Measurements from ENCODE around the gene FHIT. TPM values are rescaled to one million over a fixed set of nuclear protein-coding genes. Genes with fewer than 3 reads are reported as not detected.
"Not testable (repeated sequence)": the region's sequence is repeated elsewhere in the genome, so short reads cannot be mapped to it uniquely, and the experiment has no call there.

Gene FHIT
- total and polyA plus RNA-seq, 7 donors: 2.4 to 10.2 (median 6.1) TPM

GRCh38 chr3:59938828-59939227, 1312.4 kb downstream of the FHIT start:
- intact Hi-C loops (cut with DNase I): no loop called here

DNA sequence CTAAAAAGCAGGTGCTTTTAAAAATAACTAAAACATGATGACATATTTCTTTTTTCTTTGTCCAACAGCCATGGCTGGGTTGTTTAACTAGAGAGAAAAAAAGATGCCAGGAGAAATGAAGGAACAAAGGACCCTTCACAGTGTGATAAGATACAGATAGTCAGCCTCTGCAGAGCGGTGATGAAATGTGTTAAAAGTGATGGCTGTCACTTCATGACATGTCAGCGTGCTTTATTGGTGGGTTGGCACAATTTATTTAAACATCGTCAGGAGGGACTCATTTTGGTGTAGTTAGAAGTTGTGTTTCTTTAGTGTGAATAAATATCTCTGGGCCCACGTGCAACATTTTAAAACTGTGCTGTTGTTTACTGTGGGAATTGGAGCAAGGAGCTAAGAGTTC, 1314.1 kb downstream of the FHIT start:
- no peaks in the 10 kb centered on the region for H3K9me3 ChIP-seq
- no peaks in the 10 kb centered on the region for H3K36me3 ChIP-seq
- H3K27ac ChIP-seq: no peak overlapping the region
- DNase-seq: no peak
- intact Hi-C loops (cut with DNase I): no loop called here
- WGBS, 2 donors: 86 to 90% methylated on average over 4 of the region's 4 CpGs
- TF ChIP-seq, protein P1, sequence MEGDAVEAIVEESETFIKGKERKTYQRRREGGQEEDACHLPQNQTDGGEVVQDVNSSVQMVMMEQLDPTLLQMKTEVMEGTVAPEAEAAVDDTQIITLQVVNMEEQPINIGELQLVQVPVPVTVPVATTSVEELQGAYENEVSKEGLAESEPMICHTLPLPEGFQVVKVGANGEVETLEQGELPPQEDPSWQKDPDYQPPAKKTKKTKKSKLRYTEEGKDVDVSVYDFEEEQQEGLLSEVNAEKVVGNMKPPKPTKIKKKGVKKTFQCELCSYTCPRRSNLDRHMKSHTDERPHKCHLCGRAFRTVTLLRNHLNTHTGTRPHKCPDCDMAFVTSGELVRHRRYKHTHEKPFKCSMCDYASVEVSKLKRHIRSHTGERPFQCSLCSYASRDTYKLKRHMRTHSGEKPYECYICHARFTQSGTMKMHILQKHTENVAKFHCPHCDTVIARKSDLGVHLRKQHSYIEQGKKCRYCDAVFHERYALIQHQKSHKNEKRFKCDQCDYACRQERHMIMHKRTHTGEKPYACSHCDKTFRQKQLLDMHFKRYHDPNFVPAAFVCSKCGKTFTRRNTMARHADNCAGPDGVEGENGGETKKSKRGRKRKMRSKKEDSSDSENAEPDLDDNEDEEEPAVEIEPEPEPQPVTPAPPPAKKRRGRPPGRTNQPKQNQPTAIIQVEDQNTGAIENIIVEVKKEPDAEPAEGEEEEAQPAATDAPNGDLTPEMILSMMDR (IDR thresholded peaks at IDR 0.05): no peak
- TF ChIP-seq EP300 (IDR thresholded peaks at IDR 0.05): no peak
- TF ChIP-seq POLR2AphosphoS5 (IDR thresholded peaks at IDR 0.05): no peak
- no peak for TF ChIP-seq POLR2A (IDR thresholded peaks at IDR 0.05)
- H3K4me3 ChIP-seq: no peak overlapping the region
- H3K4me1 ChIP-seq: no peaks in the 10 kb centered on the region
- no peaks in the 10 kb centered on the region for H3K27me3 ChIP-seq

More at GRCh38 chr3:59938828-59939227, 1312.4 kb downstream of the FHIT start:
- Histone ChIP-seq H3K9me3 (no peaks in the 10 kb centered on the region), H3K27ac (no peak overlapping the region), H3K27me3 (no peaks in the 10 kb centered on the region), H3K4me1 (no peaks in the 10 kb centered on the region), H3K4me3 (no peak overlapping the region), H3K36me3 (no peaks in the 10 kb centered on the region)
- 71 to 76% methylated on average over 3 of the region's 3 CpGs for WGBS, 2 donors
- no peak for DNase-seq
- no peak for TF ChIP-seq POLR2AphosphoS5 (IDR thresholded peaks at IDR 0.05)
- TF ChIP-seq EP300 (IDR thresholded peaks at IDR 0.05): no peak
- no peak for TF ChIP-seq POLR2A (IDR thresholded peaks at IDR 0.05)
- TF ChIP-seq, protein P1 (IDR thresholded peaks at IDR 0.05): no peak

GRCh38 chr3:59936472-59936871, 1314.8 kb downstream of the FHIT start:
- Histone ChIP-seq H3K27me3 (no peaks in the 10 kb centered on the region), H3K27ac (no peak overlapping the region), H3K4me3 (no peak overlapping the region), H3K36me3 (no peaks in the 10 kb centered on the region), H3K4me1 (no peaks in the 10 kb centered on the region), H3K9me3 (no peaks in the 10 kb centered on the region)
- no peak for DNase-seq
- 74 to 86% methylated on average over 3 of the region's 3 CpGs for WGBS, 2 donors
- TF ChIP-seq, protein P1 (IDR thresholded peaks at IDR 0.05): no peak
- TF ChIP-seq POLR2A (IDR thresholded peaks at IDR 0.05): no peak
- no peak for TF ChIP-seq POLR2AphosphoS5 (IDR thresholded peaks at IDR 0.05)
- TF ChIP-seq EP300 (IDR thresholded peaks at IDR 0.05): no peak
- intact Hi-C loops (cut with DNase I): no loop called here

DNA sequence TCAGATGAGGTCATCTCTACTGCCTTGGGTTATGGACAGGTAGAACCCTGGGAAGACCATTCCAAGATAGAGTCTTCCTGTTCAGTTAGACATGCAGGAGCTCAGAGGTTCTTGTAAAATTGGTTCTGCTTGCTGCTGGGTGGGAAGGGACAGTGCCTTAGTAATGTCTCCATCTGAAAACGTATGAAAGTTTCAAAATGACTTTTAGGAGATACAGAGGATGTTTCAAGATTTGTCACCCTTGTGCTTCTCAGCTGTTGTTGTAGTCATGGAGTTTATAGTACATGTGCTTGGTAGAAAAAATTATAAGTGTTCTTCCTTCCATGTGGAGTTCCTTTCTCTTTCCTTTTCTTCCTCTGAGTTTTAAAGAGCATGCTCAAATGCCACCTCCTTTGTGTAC, 1316.2 kb downstream of the FHIT start:
- no peak for DNase-seq
- no peaks in the 10 kb centered on the region for H3K4me1 ChIP-seq
- no peaks in the 10 kb centered on the region for H3K9me3 ChIP-seq
- H3K27me3 ChIP-seq: no peaks in the 10 kb centered on the region
- 52 to 79% methylated on average over 1 of the region's 1 CpG for WGBS, 2 donors
- H3K4me3 ChIP-seq: no peak overlapping the region
- no peaks in the 10 kb centered on the region for H3K36me3 ChIP-seq
- intact Hi-C loops (cut with DNase I): no loop called here
- H3K27ac ChIP-seq: no peak overlapping the region
- no peak for TF ChIP-seq POLR2AphosphoS5 (IDR thresholded peaks at IDR 0.05)
- no peak for TF ChIP-seq POLR2A (IDR thresholded peaks at IDR 0.05)
- TF ChIP-seq, protein P1 (IDR thresholded peaks at IDR 0.05): no peak
- no peak for TF ChIP-seq EP300 (IDR thresholded peaks at IDR 0.05)

DNA sequence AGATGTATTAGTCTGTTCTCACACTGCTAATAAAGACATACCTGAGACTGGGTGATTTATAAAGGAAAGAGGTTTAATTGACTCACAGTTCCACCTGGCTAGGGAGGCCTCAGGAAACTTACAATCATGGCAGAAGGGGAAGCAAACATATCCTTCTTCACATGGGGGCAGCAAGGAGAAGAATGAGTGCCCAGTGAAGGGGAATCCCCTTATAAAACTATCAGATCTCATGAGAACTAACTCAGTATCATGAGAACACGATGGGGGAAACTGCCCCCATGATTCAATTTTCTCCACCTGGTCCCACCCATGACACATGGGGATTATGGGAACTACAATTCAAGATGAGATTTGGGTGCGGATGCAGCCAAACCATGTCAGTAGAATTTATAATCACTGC, 1316.7 kb downstream of the FHIT start:
- H3K9me3 ChIP-seq; H3K27ac ChIP-seq; H3K36me3 ChIP-seq; DNase-seq; H3K4me3 ChIP-seq; H3K4me1 ChIP-seq; intact Hi-C loops (cut with DNase I); H3K27me3 ChIP-seq: not testable (repeated sequence)
- 84 to 88% methylated on average over 2 of the region's 2 CpGs for WGBS, 2 donors
